DND-41 (cell line): ENCODE data around the gene TRAM2.

Experiments used
- ATAC-seq: fragments of 200-7000 bp; cut with Tn5 transposase; 3 replicates; pipeline ENCODE4 v1.9.1; 2021; ENCODE audit warnings: low read depth; ENCODE audit not compliant: insufficient read depth
- DNase-seq: peaks from one replicate; pipeline ENCODE4 v3.0.0-alpha.2; 2020
- H2AFZ ChIP-seq: 2 replicates; pipeline ENCODE4 v1.6.0; 2012; ENCODE audit warnings: low read depth, low read length
- H3K27ac ChIP-seq: 2 replicates; pipeline ENCODE4 v1.5.1; 2012; ENCODE audit warnings: low read length, inconsistent platforms
- H3K27me3 ChIP-seq: fragments of 200-600 bp; sonication (generic); 2 replicates; pipeline ENCODE4 v1.6.0; 2012; ENCODE audit warnings: low read length, mild to moderate bottlenecking, inconsistent platforms; ENCODE audit not compliant: insufficient read depth, poor library complexity
- H3K36me3 ChIP-seq: 2 replicates; pipeline ENCODE4 v1.5.1; 2012; ENCODE audit warnings: low read length, inconsistent platforms; ENCODE audit not compliant: insufficient read depth
- H3K4me1 ChIP-seq: 2 replicates; pipeline ENCODE4 v1.5.1; 2012; ENCODE audit warnings: mild to moderate bottlenecking, low read length; ENCODE audit not compliant: insufficient read depth
- H3K4me2 ChIP-seq: 2 replicates; pipeline ENCODE4 v1.6.0; 2012; ENCODE audit warnings: mild to moderate bottlenecking, moderate library complexity, low read length, inconsistent platforms; ENCODE audit not compliant: insufficient read depth
- H3K4me3 ChIP-seq, 2 experiments: fragments of 200-600 bp in 1 of 2; shearing (Covaris generic) in 1 of 2; 2 replicates each; pipeline ENCODE4 v1.5.1; 2012 to 2016; ENCODE audit warnings: inconsistent platforms in 2 of 2, low read length in 2 of 2, mild to moderate bottlenecking in 2 of 2, low read depth in 1 of 2, moderate library complexity in 1 of 2
- H3K79me2 ChIP-seq: 2 replicates; pipeline ENCODE4 v1.6.0; 2012; ENCODE audit warnings: low read length, inconsistent platforms; ENCODE audit not compliant: insufficient read depth
- H3K9ac ChIP-seq: 2 replicates; pipeline ENCODE4 v1.6.0; 2012; ENCODE audit warnings: low read depth, mild to moderate bottlenecking, inconsistent platforms, low read length, moderate library complexity
- H3K9me3 ChIP-seq: 2 replicates; pipeline ENCODE4 v1.5.1; 2012; ENCODE audit warnings: low read length, moderate library complexity, mild to moderate bottlenecking, inconsistent platforms; ENCODE audit not compliant: insufficient read depth, severe bottlenecking
- H4K20me1 ChIP-seq: 2 replicates; pipeline ENCODE4 v1.6.0; 2012; ENCODE audit warnings: low read length; ENCODE audit not compliant: insufficient read depth
- CTCF ChIP-seq: IDR thresholded peaks from 2 replicates; pipeline ENCODE4 v1.5.1; 2012; ENCODE audit warnings: borderline replicate concordance, low read length, moderate library complexity, mild to moderate bottlenecking; ENCODE audit not compliant: poor library complexity, severe bottlenecking; ENCODE audit errors: extremely low read depth
- EZH2 ChIP-seq: IDR thresholded peaks from 3 replicates; pipeline ENCODE4 v1.6.1; 2012; ENCODE audit warnings: borderline replicate concordance, low read depth, mild to moderate bottlenecking, moderate library complexity, low read length, inconsistent platforms; ENCODE audit not compliant: severe bottlenecking

The TRAM2 gene

DNA sequence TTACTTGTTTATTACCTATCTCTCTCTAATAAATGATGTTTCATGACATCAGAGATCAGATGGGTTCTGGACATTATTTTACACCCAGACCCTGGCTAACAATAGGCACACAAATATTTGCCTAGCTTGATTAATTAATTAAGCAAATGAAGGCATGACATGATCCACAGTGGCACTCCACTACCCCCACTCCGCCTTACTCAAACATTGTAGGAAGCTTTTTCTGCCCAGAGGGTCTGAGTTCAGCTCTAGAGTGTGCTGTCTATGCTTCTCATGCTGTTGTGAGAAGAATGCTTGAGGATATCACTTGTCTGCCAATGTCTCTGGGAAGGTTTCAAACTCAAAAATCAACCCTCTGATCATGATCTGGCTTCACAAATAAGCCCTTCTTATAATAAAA lies 45.0 kb downstream of the TRAM2 start:
- Histone ChIP-seq H3K4me3 (no peak overlapping the region), H3K9me3 (no peaks in the 10 kb centered on the region), H3K4me1 (peaks cover 30% of the 10 kb centered on the region), H3K79me2 (no peaks in the 10 kb centered on the region), H3K27ac (no peak overlapping the region), H2AFZ (no peak overlapping the region), H3K27me3 (no peaks in the 10 kb centered on the region), H4K20me1 (no peaks in the 10 kb centered on the region), H3K4me2 (no peak overlapping the region), H3K9ac (no peak overlapping the region), H3K36me3 (peaks cover 7% of the 10 kb centered on the region; the same call in 1 of the 2 replicates)
- DNase-seq (no peak), ATAC-seq (no peak)
- no peak for TF ChIP-seq EZH2

DNA sequence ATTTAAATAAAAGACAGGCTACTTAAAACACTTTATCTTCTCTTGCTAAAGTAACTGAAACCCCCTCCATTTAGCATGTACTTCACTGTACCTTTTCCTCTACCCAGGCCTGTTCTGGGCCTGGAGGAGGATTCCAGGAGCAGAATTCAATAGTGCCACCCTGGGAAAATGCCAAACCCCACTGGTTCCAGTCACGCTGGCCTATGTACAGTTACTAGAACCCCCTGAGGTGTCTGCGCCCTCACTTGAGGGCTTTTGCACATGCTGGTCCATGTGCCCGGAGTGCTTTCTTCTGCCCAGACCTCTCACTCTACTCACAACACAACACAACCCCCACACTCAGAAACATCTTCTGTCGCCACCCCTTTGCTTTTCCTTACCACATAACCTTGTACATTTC lies 45.5 kb downstream of the TRAM2 start:
- no peaks in the 10 kb centered on the region for H3K9me3 ChIP-seq
- no peak overlapping the region for H3K27ac ChIP-seq
- H2AFZ ChIP-seq: no peak overlapping the region
- TF ChIP-seq EZH2 (no peak), CTCF (no peak)
- H3K4me2 ChIP-seq: no peak overlapping the region
- peaks cover 26% of the 10 kb centered on the region for H3K4me1 ChIP-seq
- DNase-seq (no peak), ATAC-seq (no peak)
- H4K20me1 ChIP-seq: no peaks in the 10 kb centered on the region
- no peak overlapping the region for H3K9ac ChIP-seq
- no peaks in the 10 kb centered on the region for H3K27me3 ChIP-seq
- H3K4me3 ChIP-seq: no peak overlapping the region
- no peaks in the 10 kb centered on the region for H3K79me2 ChIP-seq
- peaks cover 7% of the 10 kb centered on the region; the same call in 1 of the 2 replicates for H3K36me3 ChIP-seq

- Histone ChIP-seq H4K20me1 (no peaks in the 10 kb centered on the region), H3K4me2 (no peak overlapping the region), H3K27ac (no peak overlapping the region), H3K9me3 (no peaks in the 10 kb centered on the region), H3K27me3 (no peaks in the 10 kb centered on the region), H2AFZ (no peak overlapping the region), H3K9ac (no peak overlapping the region), H3K79me2 (no peaks in the 10 kb centered on the region), H3K36me3 (peaks cover 7% of the 10 kb centered on the region; the same call in 1 of the 2 replicates), H3K4me1 (peaks cover 15% of the 10 kb centered on the region), H3K4me3 (no peak overlapping the region)
- TF ChIP-seq CTCF (no peak), EZH2 (no peak)
- ATAC-seq (no peak), DNase-seq (no peak)
Measured at GRCh38 chr6:52530351-52530750, 46.5 kb downstream of the TRAM2 start.

DNA sequence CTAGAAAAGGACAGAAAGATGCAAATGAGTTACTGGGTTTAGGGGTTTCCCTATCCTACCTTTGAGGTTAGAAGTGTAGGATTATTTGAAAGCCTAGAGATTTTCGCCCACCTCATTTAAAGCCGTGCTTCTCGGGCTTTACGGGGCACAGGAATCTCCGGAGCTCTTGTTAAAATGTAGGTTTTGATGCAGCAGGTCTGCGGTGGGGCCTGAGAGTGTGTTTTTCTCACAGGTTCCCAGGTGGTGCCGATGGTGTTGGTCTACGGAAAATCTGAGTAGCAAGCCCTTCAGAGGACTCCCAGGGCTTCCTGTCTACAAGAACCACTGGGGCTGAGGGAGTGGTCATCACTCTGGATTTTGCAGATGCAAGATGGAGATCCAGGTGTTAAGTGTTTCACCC lies 47.5 kb downstream of the TRAM2 start:
- no peak overlapping the region for H3K9ac ChIP-seq
- peaks cover 12% of the 10 kb centered on the region for H3K4me1 ChIP-seq
- H3K9me3 ChIP-seq: no peaks in the 10 kb centered on the region
- no peak for TF ChIP-seq CTCF
- no peak for TF ChIP-seq EZH2
- H3K4me2 ChIP-seq: no peak overlapping the region
- peaks cover 7% of the 10 kb centered on the region; the same call in 1 of the 2 replicates for H3K36me3 ChIP-seq
- no peaks in the 10 kb centered on the region for H4K20me1 ChIP-seq
- H2AFZ ChIP-seq: no peak overlapping the region
- DNase-seq: no peak
- no peaks in the 10 kb centered on the region for H3K27me3 ChIP-seq
- H3K27ac ChIP-seq: no peak overlapping the region
- H3K79me2 ChIP-seq: no peaks in the 10 kb centered on the region
- H3K4me3 ChIP-seq: no peak overlapping the region
- ATAC-seq: no peak
